ENCODE measurements around the gene GRIN3B. TPM values are rescaled to one million over a fixed set of nuclear protein-coding genes. Genes with fewer than 3 reads are reported as not detected.
"Not testable (repeated sequence)": the region's sequence is repeated elsewhere in the genome, so short reads cannot be mapped to it uniquely, and the experiment has no call there.

Gene GRIN3B
- total RNA-seq, 2 donors from 2014 or later = 2.0 TPM

DNA sequence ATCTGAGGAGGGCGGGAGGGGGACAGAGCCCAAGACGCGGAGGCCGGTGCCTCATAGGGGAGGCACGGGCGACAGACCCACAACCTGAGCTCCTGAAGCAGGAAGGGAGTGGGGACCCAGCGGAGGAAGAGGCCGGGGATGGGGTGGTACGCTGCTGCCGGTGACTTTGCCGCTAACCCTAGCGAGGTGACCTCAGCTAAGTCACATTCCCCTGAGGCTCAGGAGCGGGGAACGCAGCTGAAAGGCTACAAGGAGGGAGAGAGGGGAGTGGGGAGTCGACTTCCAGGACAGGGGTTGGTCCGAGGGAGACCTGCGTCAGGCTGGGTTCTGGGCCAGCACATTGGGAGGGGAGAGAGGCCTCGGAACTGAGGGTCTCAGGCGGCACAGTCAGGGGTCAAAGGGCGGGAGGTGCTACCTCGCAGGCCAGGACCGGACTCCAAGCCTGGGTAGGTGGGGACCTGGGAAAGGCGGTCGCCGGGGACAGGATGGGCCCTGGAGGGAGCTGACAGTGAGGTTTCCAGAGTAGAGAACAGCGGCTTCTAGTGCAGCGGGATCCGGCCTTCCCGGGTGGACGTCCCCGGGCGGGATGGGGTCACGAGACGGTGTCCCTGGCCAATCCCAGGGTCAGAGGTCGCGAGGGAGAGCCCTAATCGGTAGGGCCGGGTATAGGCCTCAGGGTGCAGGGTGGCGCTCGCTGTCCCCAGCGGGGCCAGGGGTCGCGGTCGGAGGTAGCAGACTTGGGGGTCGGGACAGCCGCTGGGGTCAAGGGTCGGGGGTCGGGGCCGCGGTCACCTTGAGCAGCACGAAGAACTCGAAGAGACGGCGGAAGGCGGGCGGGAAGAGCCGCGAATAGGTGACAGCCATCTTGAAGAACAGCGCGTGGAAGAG is 20.0 kb downstream of the GRIN3B start:
- H3K27me3 ChIP-seq (ENCODE audit: control insufficient read depth, insufficient read depth, low read length, poor library complexity, severe bottlenecking) = no peaks in the 10 kb centered on the region
- peaks cover 8% of the 10 kb centered on the region for H3K36me3 ChIP-seq (ENCODE audit: control insufficient read depth, insufficient read depth, low read length)
- peak overlapping the region; percentile 92 for H3K4me3 ChIP-seq (ENCODE audit: low read length)
- H3K4me3 Mint-ChIP-seq = peak overlapping the region; percentile 89
- H3K27ac Mint-ChIP-seq = peak overlapping the region; percentile 90
- H3K36me3 Mint-ChIP-seq (ENCODE audit: low read depth) = no peaks in the 10 kb centered on the region
- H3K4me1 ChIP-seq (ENCODE audit: control insufficient read depth, insufficient read depth, low read length) = peaks cover 13% of the 10 kb centered on the region
- TF ChIP-seq, protein P1, sequence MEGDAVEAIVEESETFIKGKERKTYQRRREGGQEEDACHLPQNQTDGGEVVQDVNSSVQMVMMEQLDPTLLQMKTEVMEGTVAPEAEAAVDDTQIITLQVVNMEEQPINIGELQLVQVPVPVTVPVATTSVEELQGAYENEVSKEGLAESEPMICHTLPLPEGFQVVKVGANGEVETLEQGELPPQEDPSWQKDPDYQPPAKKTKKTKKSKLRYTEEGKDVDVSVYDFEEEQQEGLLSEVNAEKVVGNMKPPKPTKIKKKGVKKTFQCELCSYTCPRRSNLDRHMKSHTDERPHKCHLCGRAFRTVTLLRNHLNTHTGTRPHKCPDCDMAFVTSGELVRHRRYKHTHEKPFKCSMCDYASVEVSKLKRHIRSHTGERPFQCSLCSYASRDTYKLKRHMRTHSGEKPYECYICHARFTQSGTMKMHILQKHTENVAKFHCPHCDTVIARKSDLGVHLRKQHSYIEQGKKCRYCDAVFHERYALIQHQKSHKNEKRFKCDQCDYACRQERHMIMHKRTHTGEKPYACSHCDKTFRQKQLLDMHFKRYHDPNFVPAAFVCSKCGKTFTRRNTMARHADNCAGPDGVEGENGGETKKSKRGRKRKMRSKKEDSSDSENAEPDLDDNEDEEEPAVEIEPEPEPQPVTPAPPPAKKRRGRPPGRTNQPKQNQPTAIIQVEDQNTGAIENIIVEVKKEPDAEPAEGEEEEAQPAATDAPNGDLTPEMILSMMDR (conservative IDR thresholded peaks at IDR 0.05) = no peak
- H3K27ac ChIP-seq (ENCODE audit: low read depth, low read length) = peak overlapping the region; percentile 99
- no peaks in the 10 kb centered on the region for H3K9me3 Mint-ChIP-seq
- H3K9ac ChIP-seq (ENCODE audit: extremely low read depth, low read length, poor library complexity, severe bottlenecking) = peak overlapping the region; percentile 93
- H3K27me3 Mint-ChIP-seq (ENCODE audit: insufficient read depth) = peaks cover 1% of the 10 kb centered on the region
- DNase-seq = no peak
- WGBS, 2 experiments (ENCODE audit: insufficient coverage in 1 of 2, insufficient read length in 1 of 2) = 6 to 12% methylated on average over 22 to 60 of the region's 60 CpGs
- H3K9me3 ChIP-seq (ENCODE audit: control insufficient read depth, low read length) = no peaks in the 10 kb centered on the region
- peaks cover 7% of the 10 kb centered on the region for H3K4me1 Mint-ChIP-seq

DNA sequence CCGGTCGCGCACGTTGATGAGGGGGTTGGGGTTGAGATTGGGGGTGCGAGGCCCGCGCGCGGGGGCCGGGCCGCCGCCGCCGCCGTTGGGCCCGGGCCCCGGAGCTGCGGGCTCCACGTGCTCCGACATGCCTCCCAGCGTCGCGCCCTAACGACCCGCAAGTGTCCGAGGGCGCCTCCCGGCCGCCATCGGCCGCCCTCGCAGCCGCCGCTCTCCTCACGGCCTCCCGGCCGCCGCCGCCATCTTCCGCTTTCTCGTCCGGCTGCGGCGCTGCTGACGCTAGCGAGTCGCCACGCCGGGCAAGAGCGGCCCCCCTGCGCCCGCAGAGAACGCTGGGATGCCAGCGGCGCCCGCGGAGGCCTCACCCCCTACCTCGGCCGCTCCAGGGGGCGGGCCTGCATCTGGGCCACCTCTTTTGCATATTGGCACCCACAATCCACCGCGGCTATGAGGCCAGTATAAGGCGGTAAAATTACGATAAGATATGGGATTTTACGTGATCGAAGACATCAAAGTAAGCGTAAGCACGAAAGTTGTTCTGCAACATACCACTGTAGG is 20.7 kb downstream of the GRIN3B start, which contains the start of gene TMEM259:
Gene TMEM259 (minus strand): TSS at position 256 of the 558 bp plus-strand sequence. CDS start 127 bp downstream, at position 129.
- DNase-seq = peak; percentile 97
- H3K4me3 ChIP-seq (ENCODE audit: low read length) = peak within 1 kb of the TSS; percentile 92
- peak within 1 kb of the TSS; percentile 89 for H3K4me3 Mint-ChIP-seq
- peaks cover 13% of the 10 kb centered on the region for H3K4me1 ChIP-seq (ENCODE audit: control insufficient read depth, insufficient read depth, low read length)
- peaks cover 1% of the 10 kb centered on the region for H3K27me3 Mint-ChIP-seq (ENCODE audit: insufficient read depth)
- no peaks in the 10 kb centered on the region for H3K9me3 Mint-ChIP-seq
- peak within 1 kb of the TSS; percentile 93 for H3K9ac ChIP-seq (ENCODE audit: extremely low read depth, low read length, poor library complexity, severe bottlenecking)
- peak within 1 kb of the TSS; percentile 99 for H3K27ac ChIP-seq (ENCODE audit: low read depth, low read length)
- H3K27ac Mint-ChIP-seq = peak within 1 kb of the TSS; percentile 100
- no peaks in the 10 kb centered on the region for H3K27me3 ChIP-seq (ENCODE audit: control insufficient read depth, insufficient read depth, low read length, poor library complexity, severe bottlenecking)
- no peaks in the 10 kb centered on the region for H3K9me3 ChIP-seq (ENCODE audit: control insufficient read depth, low read length)
- no peaks in the 10 kb centered on the region for H3K36me3 Mint-ChIP-seq (ENCODE audit: low read depth)
- H3K4me1 Mint-ChIP-seq = peaks cover 7% of the 10 kb centered on the region
- 0% methylated on average over 49 to 66 of the region's 68 CpGs for WGBS, 2 experiments (ENCODE audit: insufficient coverage in 1 of 2, insufficient read length in 1 of 2)
- TF ChIP-seq, protein P1 (conservative IDR thresholded peaks at IDR 0.05) = no peak
- peaks cover 8% of the 10 kb centered on the region for H3K36me3 ChIP-seq (ENCODE audit: control insufficient read depth, insufficient read depth, low read length)

DNA sequence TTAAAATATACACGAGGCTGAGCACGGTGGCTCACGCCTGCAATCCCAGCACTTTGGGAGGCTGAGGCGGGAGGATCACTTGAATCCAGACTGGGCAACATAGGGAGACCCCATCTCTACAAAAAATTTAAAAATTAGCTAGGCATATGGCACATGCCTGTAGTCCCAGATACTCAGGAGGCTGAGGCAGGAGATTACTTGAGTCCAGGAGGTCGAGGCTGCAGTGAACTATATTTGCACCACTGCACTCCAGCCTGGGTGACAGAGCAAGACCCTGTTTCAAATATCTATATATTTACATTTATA is 23.6 kb downstream of the GRIN3B start:
- not testable (repeated sequence) for H3K4me1 ChIP-seq (ENCODE audit: control insufficient read depth, insufficient read depth, low read length); H3K4me1 Mint-ChIP-seq; H3K27me3 Mint-ChIP-seq (ENCODE audit: insufficient read depth); H3K9me3 Mint-ChIP-seq; H3K4me3 Mint-ChIP-seq; H3K9me3 ChIP-seq (ENCODE audit: control insufficient read depth, low read length); H3K27ac ChIP-seq (ENCODE audit: low read depth, low read length); DNase-seq; H3K9ac ChIP-seq (ENCODE audit: extremely low read depth, low read length, poor library complexity, severe bottlenecking); H3K4me3 ChIP-seq (ENCODE audit: low read length); H3K36me3 ChIP-seq (ENCODE audit: control insufficient read depth, insufficient read depth, low read length); H3K36me3 Mint-ChIP-seq (ENCODE audit: low read depth); H3K27ac Mint-ChIP-seq; H3K27me3 ChIP-seq (ENCODE audit: control insufficient read depth, insufficient read depth, low read length, poor library complexity, severe bottlenecking)
- 95 to 96% methylated on average over 4 to 5 of the region's 5 CpGs for WGBS, 2 experiments (ENCODE audit: insufficient coverage in 1 of 2, insufficient read length in 1 of 2)

DNA sequence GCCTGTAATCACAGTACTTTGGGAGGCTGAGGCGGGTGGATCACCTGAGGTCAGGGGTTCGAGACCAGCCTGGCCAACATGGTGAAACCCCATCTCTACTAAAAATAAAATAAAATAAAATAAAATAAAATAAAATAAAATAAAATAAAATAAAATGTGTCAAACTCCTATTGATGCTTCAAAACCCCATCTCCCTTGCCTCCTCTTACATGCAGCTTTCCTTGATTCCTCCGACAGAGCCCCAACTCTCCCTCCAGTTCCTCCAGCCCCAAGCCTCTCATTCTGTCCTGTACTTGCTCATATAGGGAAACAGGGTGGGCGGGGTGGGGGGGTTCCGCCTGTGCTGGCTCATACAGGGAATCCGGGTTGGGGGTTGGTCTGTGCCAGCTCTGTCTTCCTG is 24.9 kb downstream of the GRIN3B start:
- not testable (repeated sequence) for H3K27ac Mint-ChIP-seq; H3K4me1 Mint-ChIP-seq; H3K4me1 ChIP-seq (ENCODE audit: control insufficient read depth, insufficient read depth, low read length); H3K9me3 ChIP-seq (ENCODE audit: control insufficient read depth, low read length); H3K27me3 Mint-ChIP-seq (ENCODE audit: insufficient read depth); H3K27me3 ChIP-seq (ENCODE audit: control insufficient read depth, insufficient read depth, low read length, poor library complexity, severe bottlenecking); DNase-seq; H3K36me3 Mint-ChIP-seq (ENCODE audit: low read depth); H3K4me3 Mint-ChIP-seq; H3K9ac ChIP-seq (ENCODE audit: extremely low read depth, low read length, poor library complexity, severe bottlenecking); H3K9me3 Mint-ChIP-seq; H3K27ac ChIP-seq (ENCODE audit: low read depth, low read length); H3K4me3 ChIP-seq (ENCODE audit: low read length)
- peaks cover 11% of the 10 kb centered on the region for H3K36me3 ChIP-seq (ENCODE audit: control insufficient read depth, insufficient read depth, low read length)
- WGBS, 2 experiments (ENCODE audit: insufficient coverage in 1 of 2, insufficient read length in 1 of 2) = 86% methylated on average over 5 of the region's 6 CpGs; no CpG with 5 or more reads in 1 of the 2 experiments

Data from endodermal cell (in vitro differentiated cells).